GM21619 (cell line): ENCODE results near the gene CRYBG1.

Experiments used
- ATAC-seq: cut with Tn5 transposase; IDR thresholded peaks from one replicate; pipeline ENCODE4 v1.9.1; 2021; ENCODE audit not compliant: unreplicated experiment

Gene CRYBG1

DNA sequence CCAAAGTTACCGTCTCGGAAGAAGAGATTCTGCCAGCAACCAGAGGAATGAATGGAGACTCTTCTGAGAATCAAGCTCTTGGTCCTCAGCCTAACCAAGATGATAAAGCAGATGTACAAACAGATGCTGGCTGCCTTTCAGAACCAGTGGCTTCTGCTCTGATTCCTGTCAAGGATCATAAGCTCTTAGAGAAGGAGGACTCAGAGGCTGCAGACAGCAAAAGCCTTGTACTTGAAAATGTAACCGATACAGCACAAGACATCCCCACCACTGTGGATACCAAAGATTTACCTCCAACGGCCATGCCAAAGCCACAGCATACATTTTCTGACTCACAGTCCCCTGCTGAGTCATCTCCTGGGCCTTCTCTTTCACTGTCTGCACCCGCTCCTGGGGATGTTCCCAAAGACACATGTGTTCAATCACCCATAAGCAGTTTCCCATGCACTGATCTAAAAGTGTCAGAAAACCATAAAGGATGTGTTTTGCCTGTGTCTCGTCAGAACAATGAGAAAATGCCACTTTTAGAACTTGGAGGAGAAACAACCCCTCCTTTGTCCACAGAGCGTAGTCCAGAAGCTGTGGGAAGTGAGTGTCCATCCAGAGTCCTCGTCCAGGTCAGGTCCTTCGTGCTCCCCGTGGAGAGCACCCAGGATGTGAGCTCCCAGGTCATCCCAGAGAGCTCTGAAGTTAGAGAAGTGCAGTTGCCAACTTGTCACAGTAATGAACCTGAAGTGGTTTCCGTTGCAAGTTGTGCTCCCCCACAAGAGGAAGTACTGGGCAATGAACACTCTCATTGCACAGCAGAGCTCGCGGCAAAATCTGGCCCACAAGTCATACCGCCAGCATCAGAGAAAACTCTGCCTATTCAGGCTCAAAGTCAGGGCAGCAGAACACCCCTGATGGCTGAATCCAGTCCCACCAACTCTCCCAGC, 159.2 kb downstream of the CRYBG1 start:
- peak; percentile 47 for ATAC-seq

DNA sequence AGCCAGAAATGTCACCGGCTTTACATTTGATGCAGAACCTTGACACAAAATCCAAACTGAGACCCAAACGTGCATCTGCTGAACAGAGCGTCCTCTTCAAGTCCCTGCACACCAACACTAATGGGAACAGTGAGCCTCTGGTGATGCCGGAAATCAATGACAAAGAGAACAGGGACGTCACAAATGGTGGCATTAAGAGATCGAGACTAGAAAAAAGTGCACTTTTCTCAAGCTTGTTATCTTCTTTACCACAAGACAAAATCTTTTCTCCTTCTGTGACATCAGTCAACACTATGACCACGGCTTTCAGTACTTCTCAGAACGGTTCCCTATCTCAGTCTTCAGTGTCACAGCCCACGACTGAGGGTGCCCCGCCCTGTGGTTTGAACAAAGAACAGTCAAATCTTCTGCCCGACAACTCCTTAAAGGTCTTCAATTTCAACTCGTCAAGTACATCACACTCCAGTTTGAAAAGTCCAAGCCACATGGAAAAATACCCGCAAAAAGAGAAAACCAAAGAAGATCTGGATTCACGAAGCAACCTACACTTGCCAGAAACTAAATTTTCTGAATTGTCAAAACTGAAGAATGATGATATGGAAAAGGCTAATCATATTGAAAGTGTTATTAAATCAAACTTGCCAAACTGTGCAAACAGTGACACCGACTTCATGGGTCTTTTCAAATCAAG, 160.3 kb downstream of the CRYBG1 start:
- ATAC-seq: peak; percentile 54

DNA sequence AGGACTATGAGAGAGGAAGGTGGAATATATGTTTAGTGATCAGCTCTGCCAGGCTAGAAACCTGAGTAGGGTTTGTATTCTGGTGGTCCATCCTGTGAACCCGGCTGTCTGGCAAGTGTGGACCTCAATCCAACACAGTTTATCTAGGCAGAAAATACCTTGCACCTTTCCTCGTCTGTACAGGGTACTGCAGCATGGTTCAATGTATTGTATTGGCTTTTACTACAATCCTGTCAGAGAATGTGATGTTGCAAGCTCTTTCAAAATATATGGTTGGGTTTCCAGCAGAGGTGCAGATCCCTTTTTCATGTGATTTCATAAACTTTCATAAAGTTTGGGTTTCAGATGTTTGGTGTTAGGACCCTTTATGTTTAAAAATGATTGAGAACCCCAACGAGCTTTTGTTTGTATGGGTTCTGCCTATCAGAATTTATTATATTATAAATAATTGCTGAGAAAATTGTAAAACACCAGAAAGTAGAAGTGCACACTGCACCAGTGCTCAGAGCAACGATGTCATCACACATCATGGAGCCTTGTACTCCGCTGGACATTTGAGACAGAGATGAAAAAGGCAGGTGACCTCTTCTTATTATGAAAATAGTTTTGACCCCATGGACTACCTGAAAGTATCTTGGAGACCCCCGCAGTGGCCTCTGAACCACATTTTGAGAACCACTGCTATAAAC, 162.2 kb downstream of the CRYBG1 start:
- no peak for ATAC-seq

DNA sequence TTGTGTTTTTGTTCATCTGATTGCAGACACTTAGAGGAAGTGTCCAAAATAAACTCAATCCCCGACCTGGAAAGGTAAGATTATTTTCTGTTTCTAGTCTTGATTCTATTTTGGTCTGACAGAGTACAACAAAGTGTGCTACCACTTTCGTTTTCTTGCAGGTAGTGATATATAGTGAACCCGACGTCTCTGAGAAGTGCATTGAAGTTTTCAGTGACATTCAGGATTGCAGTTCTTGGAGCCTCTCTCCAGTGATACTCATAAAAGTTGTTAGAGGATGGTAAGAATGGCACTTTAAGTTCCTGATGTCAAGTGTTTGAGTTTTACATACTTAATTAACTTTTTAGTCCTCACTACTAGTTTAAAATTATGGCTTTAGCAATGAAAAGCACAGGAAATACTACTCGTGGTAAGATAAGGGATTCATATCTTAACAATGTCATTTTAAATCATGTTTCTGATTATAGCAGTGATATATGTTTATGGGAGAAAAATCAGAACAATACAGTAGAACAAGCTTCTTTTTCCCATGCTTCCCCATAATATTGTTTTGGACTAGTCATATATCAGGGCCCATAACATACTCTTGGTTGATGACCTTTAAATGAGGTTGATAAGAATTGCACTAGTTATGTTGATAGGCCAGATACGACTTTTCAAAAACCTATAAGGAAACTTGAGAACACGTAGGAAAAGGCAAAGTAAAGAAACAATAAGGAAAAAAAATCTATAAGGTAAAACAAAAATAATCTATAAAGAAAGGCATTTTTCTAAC, 164.8 kb downstream of the CRYBG1 start:
- peak; percentile 37 for ATAC-seq

GRCh38 chr6:106525882-106526275, 165.4 kb downstream of the CRYBG1 start:
- no peak for ATAC-seq

- ATAC-seq: no peak
Measured at GRCh38 chr6:106527117-106527516, 166.6 kb downstream of the CRYBG1 start.

- no peak for ATAC-seq
Measured at GRCh38 chr6:106527979-106528378, 167.5 kb downstream of the CRYBG1 start.

GRCh38 chr6:106528521-106528920, 168.0 kb downstream of the CRYBG1 start:
- no peak for ATAC-seq

DNA sequence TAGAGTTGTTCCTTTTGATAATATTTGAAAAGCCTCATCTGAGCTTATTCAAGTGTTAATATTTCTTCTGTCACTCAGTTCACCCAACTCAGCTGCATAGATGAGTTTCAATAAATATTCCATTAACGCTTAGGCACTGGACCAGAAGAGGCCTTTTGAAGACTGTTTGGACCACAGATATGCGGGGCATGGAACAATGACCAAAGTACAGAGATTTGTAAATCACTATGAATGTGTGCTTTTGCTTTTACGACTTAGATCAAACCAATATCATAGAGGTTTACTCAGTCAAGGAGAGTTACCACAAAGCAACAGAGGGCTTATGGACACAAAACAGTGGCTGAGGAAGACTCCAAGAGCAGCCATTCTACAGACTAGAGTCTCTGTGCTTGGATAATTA, 168.9 kb downstream of the CRYBG1 start:
- no peak for ATAC-seq

DNA sequence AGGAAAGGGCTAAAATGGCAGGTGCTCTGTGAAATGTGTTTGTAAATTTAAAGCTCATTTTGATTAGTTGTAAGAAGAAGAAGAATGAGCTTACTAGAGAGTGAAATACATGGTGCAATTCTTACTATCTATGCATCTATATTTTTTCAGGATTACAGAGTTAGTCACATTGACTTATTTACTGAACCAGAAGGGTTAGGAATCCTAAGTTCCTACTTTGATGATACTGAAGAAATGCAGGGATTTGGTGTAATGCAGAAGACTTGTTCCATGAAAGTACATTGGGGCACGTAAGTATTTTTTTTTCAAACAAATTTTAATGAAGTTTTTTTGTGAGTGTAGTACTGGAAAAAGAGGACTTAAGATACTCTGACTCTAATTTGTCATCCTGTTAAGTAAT, 169.5 kb downstream of the CRYBG1 start:
- no peak for ATAC-seq

GRCh38 chr6:106530502-106530901, 170.0 kb downstream of the CRYBG1 start:
- no peak for ATAC-seq

DNA sequence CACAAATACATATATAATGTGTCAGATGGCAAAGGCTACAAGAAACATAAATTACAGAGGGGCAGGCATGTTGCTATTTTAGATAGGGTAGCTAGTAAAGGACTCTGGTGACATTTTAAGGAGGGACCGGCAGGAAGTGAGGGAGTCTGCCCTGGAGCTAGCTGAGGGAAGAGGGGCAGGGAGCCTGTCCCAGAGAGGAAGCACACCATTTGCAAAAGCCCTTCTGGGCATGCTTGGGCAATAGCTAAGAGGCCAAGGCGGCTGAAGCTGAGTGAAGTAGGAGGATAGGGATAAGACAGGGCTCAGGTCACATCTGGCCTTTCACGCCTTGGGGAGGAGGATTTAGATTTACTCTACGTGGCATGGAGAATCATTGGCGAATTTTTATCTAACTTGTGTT, 172.5 kb downstream of the CRYBG1 start:
- no peak for ATAC-seq

DNA sequence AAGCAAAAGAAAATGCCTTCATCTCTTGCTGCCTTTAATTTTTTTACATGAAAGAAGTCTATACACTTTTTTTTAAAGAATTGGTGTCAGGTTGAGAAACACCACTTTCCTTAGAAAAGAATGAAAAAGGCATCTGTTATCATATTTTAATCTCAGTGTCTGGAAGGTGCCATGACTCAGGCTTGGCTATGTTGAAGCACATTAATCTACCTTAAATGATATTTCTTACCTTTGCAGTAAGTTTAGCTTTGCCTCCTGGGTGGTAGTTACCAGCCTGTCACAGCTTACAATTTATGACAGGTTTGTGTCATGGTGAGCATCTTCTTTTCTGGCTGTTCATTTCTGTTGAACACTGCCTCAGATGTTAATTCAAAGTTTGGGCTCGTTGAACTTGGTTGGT, 173.5 kb downstream of the CRYBG1 start:
- no peak for ATAC-seq

DNA sequence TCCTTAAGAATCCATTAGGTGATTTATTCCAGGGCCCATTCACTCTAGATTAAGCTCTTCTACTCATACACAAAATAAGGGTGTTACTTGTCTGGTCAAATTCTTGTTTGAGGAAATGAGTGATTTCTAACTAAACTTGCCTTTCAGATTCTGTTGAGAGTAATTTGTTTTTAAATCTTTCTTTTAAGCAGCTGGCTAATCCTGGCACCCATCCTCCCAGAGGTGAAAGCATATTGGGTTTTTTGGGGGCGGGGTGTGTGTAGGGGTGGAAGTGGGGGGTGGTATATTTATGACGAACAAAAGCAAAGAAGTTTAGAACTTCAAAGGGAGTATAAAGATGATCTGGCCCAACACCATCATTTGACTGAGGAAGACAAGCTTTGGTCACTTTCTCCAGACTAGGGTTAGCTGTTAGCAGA, 174.1 kb downstream of the CRYBG1 start:
- ATAC-seq: peak; percentile 57

- ATAC-seq: no peak
Measured at GRCh38 chr6:106535012-106535411, 174.5 kb downstream of the CRYBG1 start.

GRCh38 chr6:106536357-106536756, 175.8 kb downstream of the CRYBG1 start:
- ATAC-seq: no peak

DNA sequence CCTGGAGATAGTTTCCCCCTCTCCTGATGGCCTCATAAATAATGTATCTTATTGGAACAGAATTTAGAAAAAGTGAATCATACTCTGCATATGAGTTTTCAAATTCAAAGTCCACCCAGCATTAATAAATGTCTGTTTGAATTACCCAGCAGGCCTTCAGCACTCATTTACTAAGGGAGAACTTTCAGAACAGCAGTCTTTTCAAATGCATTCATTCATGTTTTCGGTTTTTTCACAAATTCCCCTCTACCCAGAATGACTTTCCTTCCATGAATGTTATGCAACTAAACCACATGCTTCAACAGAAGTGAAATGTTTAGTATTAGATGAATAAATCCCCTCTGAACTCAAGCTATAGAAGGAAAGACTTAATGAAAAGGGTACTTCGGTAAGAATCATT, 176.3 kb downstream of the CRYBG1 start:
- no peak for ATAC-seq

DNA sequence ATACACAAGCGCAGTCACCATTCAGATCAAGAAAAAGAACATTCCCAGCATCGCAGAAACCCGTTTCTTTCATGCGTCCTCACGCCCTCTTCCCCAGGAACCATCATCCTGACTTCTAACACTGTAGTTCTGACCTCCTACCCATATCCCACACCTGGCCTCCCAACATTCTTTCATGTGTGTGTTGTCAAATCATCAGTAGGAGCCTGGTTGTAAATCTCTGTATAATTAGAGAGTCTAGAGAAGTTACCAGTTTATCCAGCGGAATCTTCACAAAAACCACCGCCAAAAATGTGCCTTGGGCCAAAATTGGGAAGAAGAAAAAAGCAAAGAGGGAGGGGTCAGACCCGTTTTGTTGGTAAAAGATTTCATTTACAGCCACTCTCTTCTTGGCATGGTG, 177.1 kb downstream of the CRYBG1 start:
- no peak for ATAC-seq

- no peak for ATAC-seq
Measured at GRCh38 chr6:106538145-106538544, 177.6 kb downstream of the CRYBG1 start.

DNA sequence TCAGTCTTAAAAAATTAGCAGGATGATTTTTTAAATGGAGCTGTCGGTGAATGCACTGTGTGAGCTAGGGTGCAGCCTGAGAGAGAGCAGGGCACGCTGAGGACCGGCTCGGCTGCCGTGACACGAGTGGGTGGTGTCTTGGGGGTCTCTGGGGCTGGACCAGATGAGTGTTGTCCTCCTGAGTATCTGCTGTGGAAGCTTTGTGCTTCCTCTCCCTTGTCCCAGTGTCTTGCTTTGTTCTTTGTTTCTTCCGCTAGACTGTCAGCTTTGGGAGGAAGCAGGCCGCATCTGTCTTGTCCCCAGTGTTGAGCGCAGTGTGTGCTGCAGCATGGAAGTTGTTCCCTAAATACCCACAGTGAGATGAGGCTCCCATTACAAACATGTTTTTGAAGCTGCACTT, 179.4 kb downstream of the CRYBG1 start:
- ATAC-seq: no peak

DNA sequence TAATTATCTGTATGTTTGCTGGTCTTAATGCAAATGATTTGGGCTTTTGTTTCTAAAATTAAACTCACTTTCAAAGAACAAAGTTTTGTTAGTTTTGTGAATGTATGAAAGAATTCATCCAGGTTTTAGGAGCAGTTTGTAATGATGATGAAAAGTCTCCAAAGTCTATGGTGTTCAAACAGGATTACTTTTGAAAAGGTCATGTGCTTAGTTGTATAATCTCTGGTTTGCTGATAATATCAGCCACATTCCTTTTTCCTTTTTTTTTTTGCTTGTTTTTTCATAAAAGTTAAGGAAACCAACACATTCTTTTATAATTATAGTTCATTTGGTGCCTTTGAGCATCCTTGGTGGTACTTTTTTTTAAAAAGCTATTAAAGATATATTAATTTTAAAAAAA, 179.9 kb downstream of the CRYBG1 start:
- no peak for ATAC-seq
